Neural cell (in vitro differentiated cells): ENCODE results near the gene LTB4R2. TPM values are rescaled to one million over a fixed set of nuclear protein-coding genes. Genes with fewer than 3 reads are reported as not detected.

Source experiments
- H2AFZ ChIP-seq: fragments of 200-600, 300-800 bp; sonication (generic), shearing (Covaris generic); 2 replicates; pipeline ENCODE4 v1.6.0; 2014; ENCODE audit warnings: low read depth, mild to moderate bottlenecking, antibody characterized with exemption, low read length, moderate library complexity
- H3F3A ChIP-seq: fragments of 200-600 bp; shearing (Covaris generic); 2 replicates; pipeline ENCODE4 v1.6.1; 2016; ENCODE audit warnings: mild to moderate bottlenecking, moderate library complexity, mixed read lengths, antibody characterized with exemption, low read length; ENCODE audit not compliant: insufficient read depth, poor library complexity, severe bottlenecking
- H3K27ac ChIP-seq: fragments of 200-600, 300-800 bp; sonication (generic), shearing (Covaris generic); 2 replicates; pipeline ENCODE4 v1.5.1; 2014; ENCODE audit warnings: mild to moderate bottlenecking, low read length, moderate library complexity
- H3K27me3 ChIP-seq: fragments of 300-800, 200-600 bp; sonication (generic), shearing (Covaris generic); 2 replicates; pipeline ENCODE4 v1.6.0; 2014; ENCODE audit warnings: mild to moderate bottlenecking, low read depth, low read length, moderate library complexity; ENCODE audit not compliant: insufficient read depth
- H3K36me3 ChIP-seq: fragments of 300-800, 200-600 bp; sonication (generic), shearing (Covaris generic); 2 replicates; pipeline ENCODE4 v1.5.1; 2014; ENCODE audit warnings: mild to moderate bottlenecking, antibody characterized with exemption, low read length, moderate library complexity; ENCODE audit not compliant: insufficient read depth
- H3K4me2 ChIP-seq: fragments of 300-800, 200-600 bp; sonication (generic), shearing (Covaris generic); 2 replicates; pipeline ENCODE4 v1.6.0; 2014; ENCODE audit warnings: mild to moderate bottlenecking, low read length
- H3K4me3 ChIP-seq: fragments of 300-800, 200-600 bp; sonication (generic), shearing (Covaris generic); 2 replicates; pipeline ENCODE4 v1.5.1; 2014; ENCODE audit warnings: mild to moderate bottlenecking, low read length, moderate library complexity
- H3K79me2 ChIP-seq: fragments of 200-600 bp; shearing (Covaris generic); replicated peaks from 2 replicates; pipeline ENCODE4 v1.6.0; 2014; ENCODE audit warnings: mild to moderate bottlenecking, low read length, moderate library complexity; ENCODE audit not compliant: insufficient read depth
- H3K9ac ChIP-seq: fragments of 300-800, 200-600 bp; sonication (generic), shearing (Covaris generic); 2 replicates; pipeline ENCODE4 v1.6.1; 2016; ENCODE audit warnings: mild to moderate bottlenecking, low read length, mixed read lengths
- H3K9me2 ChIP-seq: fragments of 200-600 bp; shearing (Covaris generic); 2 replicates; pipeline ENCODE4 v1.6.1; 2016; ENCODE audit warnings: mild to moderate bottlenecking, low read length, mixed read lengths; ENCODE audit not compliant: insufficient read depth
- H3K9me3 ChIP-seq: fragments of 200-600, 300-800 bp; sonication (generic), shearing (Covaris generic); 2 replicates; pipeline ENCODE4 v1.6.1; 2016; ENCODE audit warnings: mild to moderate bottlenecking, mixed run types, low read length, moderate library complexity, mixed read lengths
- H4K20me1 ChIP-seq: fragments of 200-600 bp; shearing (Covaris generic); 2 replicates; pipeline ENCODE4 v1.6.1; 2016; ENCODE audit warnings: mild to moderate bottlenecking, mixed run types; ENCODE audit not compliant: insufficient read depth
- EP300 ChIP-seq: fragments of 450-650 bp; conservative IDR thresholded peaks from 2 replicates; pipeline ENCODE4 v1.6.1; 2014; ENCODE audit warnings: antibody characterized with exemption, mild to moderate bottlenecking, moderate library complexity; ENCODE audit not compliant: poor library complexity, severe bottlenecking
- EZH2 ChIP-seq: fragments of 200-600, 300-800 bp; shearing (Covaris generic), sonication (generic); IDR thresholded peaks from 2 replicates; pipeline ENCODE4 v1.6.1; 2014; ENCODE audit warnings: antibody characterized with exemption, low read length, borderline replicate concordance, mild to moderate bottlenecking; ENCODE audit not compliant: insufficient read depth, poor library complexity, severe bottlenecking
- MXI1 ChIP-seq: fragments of 450-650 bp; conservative IDR thresholded peaks from 2 replicates; pipeline ENCODE4 v1.6.1; 2014; ENCODE audit warnings: antibody characterized with exemption, mild to moderate bottlenecking; ENCODE audit not compliant: poor library complexity, severe bottlenecking
- POLR2AphosphoS5 ChIP-seq: IDR thresholded peaks from 2 replicates; pipeline ENCODE4 v1.6.1; 2012
- RAD21 ChIP-seq: fragments of 450-650 bp; conservative IDR thresholded peaks from 2 replicates; pipeline ENCODE4 v1.6.1; 2014; ENCODE audit warnings: antibody characterized with exemption, mild to moderate bottlenecking, moderate library complexity
- SMC3 ChIP-seq: fragments of 450-650 bp; conservative IDR thresholded peaks from 2 replicates; pipeline ENCODE4 v1.6.1; 2014; ENCODE audit warnings: antibody characterized with exemption, mild to moderate bottlenecking, moderate library complexity; ENCODE audit not compliant: poor library complexity
- TAF1 ChIP-seq: IDR thresholded peaks from 2 replicates; pipeline ENCODE4 v1.6.1; 2012; ENCODE audit warnings: low read depth
- polyA plus RNA-seq: library from polyadenylated mRNA; depleted of rRNA; stranded (reverse); fragments of >200 nt; gene quantifications from 2 replicates; pipeline ENCODE4 v1.2.3, GENCODE V29; 2014
- TF ChIP-seq, protein P1 (sequence below): fragments of 450-650 bp; IDR thresholded peaks from 2 replicates; pipeline ENCODE4 v1.5.1; 2014; ENCODE audit warnings: antibody characterized with exemption, mild to moderate bottlenecking, moderate library complexity; ENCODE audit not compliant: poor library complexity, severe bottlenecking
- TF ChIP-seq, protein P2 (sequence below): IDR thresholded peaks from 2 replicates; pipeline ENCODE4 v1.6.1; 2012; ENCODE audit warnings: borderline replicate concordance

The LTB4R2 gene
- polyA plus RNA-seq, 1 donor from 2014 or later: 5.0 TPM

DNA sequence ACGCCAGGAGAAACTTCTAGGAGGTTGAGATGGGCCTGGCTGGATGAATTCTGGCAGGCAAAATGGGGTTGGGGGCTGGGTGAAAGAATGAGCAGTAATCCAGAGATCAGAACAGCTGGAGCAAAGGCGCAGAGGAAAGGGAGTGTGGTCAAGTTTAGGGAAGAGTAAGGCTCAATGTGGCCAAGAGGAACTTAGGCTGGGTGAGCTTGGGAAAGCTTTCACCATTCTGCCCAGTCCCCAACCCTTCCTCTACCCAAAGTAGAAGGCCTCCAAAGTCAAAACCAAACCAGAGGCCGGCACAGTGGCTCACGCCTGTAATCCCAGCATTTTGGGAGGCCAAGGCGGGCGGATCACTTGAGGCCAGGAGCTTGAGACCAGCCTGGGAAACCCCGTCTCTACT, 28.3 kb upstream of the LTB4R2 start:
- Histone ChIP-seq H3K9me3 (no peaks in the 10 kb centered on the region), H3K4me3 (no peak overlapping the region), H3K4me2 (no peak overlapping the region), H3F3A (no peaks in the 10 kb centered on the region), H3K9me2 (no peaks in the 10 kb centered on the region), H4K20me1 (no peaks in the 10 kb centered on the region), H3K79me2 (no peaks in the 10 kb centered on the region), H3K9ac (no peak overlapping the region), H3K27me3 (no peaks in the 10 kb centered on the region), H3K27ac (no peak overlapping the region), H3K36me3 (no peaks in the 10 kb centered on the region), H2AFZ (no peak overlapping the region)
- TF ChIP-seq, protein P1, sequence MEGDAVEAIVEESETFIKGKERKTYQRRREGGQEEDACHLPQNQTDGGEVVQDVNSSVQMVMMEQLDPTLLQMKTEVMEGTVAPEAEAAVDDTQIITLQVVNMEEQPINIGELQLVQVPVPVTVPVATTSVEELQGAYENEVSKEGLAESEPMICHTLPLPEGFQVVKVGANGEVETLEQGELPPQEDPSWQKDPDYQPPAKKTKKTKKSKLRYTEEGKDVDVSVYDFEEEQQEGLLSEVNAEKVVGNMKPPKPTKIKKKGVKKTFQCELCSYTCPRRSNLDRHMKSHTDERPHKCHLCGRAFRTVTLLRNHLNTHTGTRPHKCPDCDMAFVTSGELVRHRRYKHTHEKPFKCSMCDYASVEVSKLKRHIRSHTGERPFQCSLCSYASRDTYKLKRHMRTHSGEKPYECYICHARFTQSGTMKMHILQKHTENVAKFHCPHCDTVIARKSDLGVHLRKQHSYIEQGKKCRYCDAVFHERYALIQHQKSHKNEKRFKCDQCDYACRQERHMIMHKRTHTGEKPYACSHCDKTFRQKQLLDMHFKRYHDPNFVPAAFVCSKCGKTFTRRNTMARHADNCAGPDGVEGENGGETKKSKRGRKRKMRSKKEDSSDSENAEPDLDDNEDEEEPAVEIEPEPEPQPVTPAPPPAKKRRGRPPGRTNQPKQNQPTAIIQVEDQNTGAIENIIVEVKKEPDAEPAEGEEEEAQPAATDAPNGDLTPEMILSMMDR: no peak
- no peak for TF ChIP-seq EP300
- no peak for TF ChIP-seq RAD21
- TF ChIP-seq, protein P2, sequence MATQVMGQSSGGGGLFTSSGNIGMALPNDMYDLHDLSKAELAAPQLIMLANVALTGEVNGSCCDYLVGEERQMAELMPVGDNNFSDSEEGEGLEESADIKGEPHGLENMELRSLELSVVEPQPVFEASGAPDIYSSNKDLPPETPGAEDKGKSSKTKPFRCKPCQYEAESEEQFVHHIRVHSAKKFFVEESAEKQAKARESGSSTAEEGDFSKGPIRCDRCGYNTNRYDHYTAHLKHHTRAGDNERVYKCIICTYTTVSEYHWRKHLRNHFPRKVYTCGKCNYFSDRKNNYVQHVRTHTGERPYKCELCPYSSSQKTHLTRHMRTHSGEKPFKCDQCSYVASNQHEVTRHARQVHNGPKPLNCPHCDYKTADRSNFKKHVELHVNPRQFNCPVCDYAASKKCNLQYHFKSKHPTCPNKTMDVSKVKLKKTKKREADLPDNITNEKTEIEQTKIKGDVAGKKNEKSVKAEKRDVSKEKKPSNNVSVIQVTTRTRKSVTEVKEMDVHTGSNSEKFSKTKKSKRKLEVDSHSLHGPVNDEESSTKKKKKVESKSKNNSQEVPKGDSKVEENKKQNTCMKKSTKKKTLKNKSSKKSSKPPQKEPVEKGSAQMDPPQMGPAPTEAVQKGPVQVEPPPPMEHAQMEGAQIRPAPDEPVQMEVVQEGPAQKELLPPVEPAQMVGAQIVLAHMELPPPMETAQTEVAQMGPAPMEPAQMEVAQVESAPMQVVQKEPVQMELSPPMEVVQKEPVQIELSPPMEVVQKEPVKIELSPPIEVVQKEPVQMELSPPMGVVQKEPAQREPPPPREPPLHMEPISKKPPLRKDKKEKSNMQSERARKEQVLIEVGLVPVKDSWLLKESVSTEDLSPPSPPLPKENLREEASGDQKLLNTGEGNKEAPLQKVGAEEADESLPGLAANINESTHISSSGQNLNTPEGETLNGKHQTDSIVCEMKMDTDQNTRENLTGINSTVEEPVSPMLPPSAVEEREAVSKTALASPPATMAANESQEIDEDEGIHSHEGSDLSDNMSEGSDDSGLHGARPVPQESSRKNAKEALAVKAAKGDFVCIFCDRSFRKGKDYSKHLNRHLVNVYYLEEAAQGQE: no peak
- TF ChIP-seq POLR2AphosphoS5: no peak
- no peak for TF ChIP-seq SMC3
- no peak for TF ChIP-seq MXI1
- TF ChIP-seq TAF1: no peak
- TF ChIP-seq EZH2: no peak

DNA sequence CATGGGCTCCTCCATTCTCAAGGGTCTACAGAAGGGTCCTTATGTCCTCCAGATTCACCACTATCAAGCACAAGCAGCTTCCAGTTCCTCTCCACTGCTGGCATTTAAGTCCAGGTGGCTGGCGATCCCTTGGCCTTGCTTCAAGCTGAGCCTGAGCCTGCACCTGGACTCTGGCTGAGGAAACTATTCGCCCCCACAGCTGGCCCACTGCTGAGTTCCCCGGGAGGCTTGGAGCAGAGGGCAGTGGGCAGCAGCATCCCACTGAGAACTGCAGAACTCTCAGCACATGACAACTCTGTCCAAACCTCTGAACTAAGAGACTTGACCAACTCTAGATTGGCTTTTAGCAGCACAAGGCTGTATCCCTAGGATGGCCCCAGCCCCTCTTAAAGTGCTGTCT, 27.2 kb upstream of the LTB4R2 start:
- Histone ChIP-seq H4K20me1 (no peaks in the 10 kb centered on the region), H3K9ac (no peak overlapping the region), H3K79me2 (no peaks in the 10 kb centered on the region), H3K27ac (no peak overlapping the region), H3K9me3 (no peaks in the 10 kb centered on the region), H3K36me3 (no peaks in the 10 kb centered on the region), H3K4me3 (no peak overlapping the region), H3K27me3 (no peaks in the 10 kb centered on the region), H3K4me2 (no peak overlapping the region), H2AFZ (no peak overlapping the region), H3K9me2 (no peaks in the 10 kb centered on the region), H3F3A (no peaks in the 10 kb centered on the region)
- TF ChIP-seq, protein P1: no peak
- TF ChIP-seq EZH2 (no peak), SMC3 (no peak), RAD21 (no peak), POLR2AphosphoS5 (no peak), TAF1 (no peak), EP300 (no peak), MXI1 (no peak)
- TF ChIP-seq, protein P2: no peak
